GM12873 (cell line): ENCODE results near the gene CAMSAP2.

Experiments
- TF ChIP-seq, protein P1 (sequence below): IDR thresholded peaks from 2 replicates; pipeline ENCODE4 v1.5.1; 2012; ENCODE audit warnings: low read depth, mild to moderate bottlenecking, moderate library complexity, low read length, control low read depth; ENCODE audit not compliant: insufficient read depth; ENCODE audit errors: missing control alignments

CAMSAP2 gene

DNA sequence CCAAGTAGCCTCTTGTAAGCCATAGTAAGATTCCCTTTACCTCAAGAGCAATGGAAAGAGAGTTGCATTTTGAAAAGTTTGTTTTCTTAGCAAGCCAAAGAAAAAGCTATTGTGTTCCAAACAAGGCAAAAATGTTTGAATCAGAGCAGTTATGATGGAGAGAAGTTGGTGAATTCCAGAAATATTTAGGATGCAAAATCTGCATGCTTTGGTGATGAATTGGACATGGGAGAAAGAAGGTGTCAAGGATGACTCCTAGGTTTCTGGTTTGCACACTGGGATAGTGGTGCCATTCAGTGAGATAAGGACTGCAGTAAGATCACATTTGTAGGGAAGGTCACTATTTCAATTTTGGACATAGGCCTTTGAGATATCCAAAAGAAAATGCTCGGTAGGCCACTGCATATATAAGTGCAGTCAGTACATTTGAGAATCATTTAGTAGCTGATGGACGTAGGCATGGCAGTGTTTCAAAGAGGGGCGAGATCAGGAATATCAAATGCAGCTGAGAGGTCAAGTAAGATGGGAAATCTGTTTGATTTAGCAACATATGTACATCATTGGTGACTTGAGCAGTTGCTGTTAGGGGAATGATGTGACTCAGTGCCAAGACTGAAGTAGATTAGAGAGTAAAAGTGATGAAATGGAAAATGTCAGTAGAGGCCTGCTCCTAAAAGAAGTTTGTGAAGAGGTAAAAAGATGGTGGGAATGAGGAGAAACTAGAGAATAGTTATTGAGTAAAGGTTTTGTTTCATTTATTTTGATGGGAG is 100.2 kb downstream of the CAMSAP2 start:
- TF ChIP-seq, protein P1, sequence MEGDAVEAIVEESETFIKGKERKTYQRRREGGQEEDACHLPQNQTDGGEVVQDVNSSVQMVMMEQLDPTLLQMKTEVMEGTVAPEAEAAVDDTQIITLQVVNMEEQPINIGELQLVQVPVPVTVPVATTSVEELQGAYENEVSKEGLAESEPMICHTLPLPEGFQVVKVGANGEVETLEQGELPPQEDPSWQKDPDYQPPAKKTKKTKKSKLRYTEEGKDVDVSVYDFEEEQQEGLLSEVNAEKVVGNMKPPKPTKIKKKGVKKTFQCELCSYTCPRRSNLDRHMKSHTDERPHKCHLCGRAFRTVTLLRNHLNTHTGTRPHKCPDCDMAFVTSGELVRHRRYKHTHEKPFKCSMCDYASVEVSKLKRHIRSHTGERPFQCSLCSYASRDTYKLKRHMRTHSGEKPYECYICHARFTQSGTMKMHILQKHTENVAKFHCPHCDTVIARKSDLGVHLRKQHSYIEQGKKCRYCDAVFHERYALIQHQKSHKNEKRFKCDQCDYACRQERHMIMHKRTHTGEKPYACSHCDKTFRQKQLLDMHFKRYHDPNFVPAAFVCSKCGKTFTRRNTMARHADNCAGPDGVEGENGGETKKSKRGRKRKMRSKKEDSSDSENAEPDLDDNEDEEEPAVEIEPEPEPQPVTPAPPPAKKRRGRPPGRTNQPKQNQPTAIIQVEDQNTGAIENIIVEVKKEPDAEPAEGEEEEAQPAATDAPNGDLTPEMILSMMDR = no peak

DNA sequence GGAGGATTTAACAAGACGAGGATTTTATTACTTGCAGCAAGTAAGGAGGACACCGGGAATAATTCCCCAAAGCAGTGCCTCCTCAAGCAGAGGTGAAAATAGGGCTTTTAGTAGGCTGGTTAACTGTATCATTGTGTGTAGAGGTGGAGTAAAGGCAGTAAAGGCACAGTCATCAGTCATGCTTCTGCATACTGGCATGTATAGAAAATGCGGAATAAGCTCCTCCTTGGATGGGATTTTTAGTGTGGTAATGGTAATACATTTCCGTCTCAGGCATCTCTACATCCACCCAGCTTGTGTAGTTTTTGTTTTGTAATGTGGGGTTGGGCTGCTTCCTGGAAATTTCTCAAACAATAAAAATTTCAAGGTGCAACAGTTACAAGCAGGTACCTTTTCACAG is 106.7 kb downstream of the CAMSAP2 start:
- TF ChIP-seq, protein P1 = no peak

DNA sequence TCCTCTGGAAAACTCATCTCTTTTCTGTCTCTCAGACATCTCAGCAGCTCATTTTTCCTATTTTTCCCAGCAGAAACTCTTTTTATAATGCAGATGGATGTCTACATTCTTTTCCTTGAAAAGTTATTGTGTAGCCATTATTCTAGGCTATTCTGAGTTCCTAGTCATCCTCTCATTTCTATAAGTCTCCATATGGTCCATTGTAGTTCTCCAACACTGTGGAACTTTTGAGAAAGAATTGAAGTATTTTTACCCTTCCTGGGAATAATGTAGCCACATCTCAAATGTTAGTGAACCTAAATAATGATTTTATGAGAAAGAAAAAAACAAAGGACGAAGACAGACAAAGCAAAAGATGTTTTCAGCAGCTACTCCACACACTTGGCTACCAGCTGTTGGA is 107.7 kb downstream of the CAMSAP2 start:
- TF ChIP-seq, protein P1 = no peak

DNA sequence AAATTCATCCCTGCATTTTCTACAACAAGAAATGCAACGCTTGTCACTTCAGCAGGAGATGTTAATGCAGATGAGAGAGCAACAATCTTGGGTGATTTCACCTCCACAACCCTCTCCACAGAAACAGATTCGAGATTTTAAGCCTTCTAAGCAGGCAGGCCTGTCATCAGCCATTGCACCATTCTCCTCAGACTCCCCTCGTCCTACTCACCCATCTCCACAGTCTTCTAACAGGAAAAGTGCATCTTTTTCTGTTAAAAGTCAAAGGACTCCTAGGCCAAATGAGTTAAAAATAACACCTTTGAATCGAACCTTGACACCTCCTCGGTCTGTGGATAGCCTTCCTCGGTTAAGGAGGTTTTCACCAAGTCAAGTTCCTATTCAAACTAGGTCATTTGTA is 110.7 kb downstream of the CAMSAP2 start:
- TF ChIP-seq, protein P1 = no peak

DNA sequence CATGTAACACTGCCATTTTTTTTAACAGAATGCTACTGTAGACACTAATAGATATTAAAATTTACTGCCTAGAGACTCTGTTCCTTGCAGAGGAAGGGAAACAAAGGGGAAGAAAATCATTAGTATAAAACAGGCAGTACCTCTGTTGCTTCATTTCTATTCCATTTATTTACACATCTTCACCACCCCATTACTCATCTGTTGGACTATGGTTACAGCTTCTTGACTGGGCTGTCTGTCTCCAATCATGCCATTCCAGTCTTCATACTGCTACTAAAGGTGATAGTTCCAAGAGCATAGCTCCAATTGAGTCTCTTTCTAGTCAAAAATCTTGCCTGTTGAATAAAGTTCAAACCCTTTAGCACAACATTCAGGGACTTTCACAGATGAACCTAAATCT is 111.9 kb downstream of the CAMSAP2 start:
- TF ChIP-seq, protein P1 = no peak

DNA sequence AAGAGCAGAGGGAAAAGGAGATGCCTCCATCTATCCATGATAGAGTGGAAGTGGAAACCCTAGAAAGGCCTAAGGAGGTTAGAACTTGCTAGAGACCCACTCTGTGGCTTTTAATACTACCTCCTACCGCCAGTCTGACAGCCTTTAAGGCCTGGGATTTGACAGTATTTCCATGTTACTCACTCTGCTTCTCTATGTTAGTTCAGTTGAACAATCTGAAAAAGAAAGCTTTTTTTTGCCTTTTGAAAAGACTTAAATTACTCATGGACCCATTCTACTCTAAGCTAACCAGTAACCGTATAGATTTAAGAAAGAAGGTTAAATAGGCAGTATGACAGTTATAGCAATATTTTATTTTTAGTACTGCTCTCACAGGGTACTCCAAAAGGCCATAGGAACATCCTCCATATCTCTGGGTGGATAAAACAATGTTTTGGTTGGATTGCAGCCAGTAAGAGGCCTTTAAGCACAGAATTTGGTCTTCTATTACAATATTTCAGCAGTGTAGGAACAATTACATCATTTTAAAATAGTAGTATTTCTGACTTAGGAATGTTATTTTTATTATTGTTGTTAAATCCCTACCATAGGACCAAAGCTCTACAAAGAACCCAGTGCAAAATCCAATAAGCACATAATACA is 118.1 kb downstream of the CAMSAP2 start:
- TF ChIP-seq, protein P1 = no peak

DNA sequence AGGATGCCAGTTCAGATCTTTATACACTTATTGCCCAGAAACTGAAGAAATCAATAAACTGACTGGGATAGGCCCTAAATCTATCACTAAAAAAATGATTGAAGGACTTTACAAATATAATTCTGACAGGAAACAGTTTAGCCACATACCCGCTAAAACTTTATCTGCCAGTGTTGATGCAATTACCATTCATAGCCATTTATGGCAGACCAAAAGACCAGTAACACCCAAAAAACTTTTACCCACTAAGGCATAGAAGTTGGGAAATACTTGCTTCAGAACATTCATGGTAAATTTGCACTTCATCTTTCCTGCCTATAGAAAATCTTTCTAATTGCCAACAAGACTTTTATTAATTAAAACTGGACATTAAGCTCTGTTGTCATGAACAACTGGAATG is 119.1 kb downstream of the CAMSAP2 start:
- TF ChIP-seq, protein P1 = no peak
